Measurements from ENCODE around the gene EIF4G1. TPM values are rescaled to one million over a fixed set of nuclear protein-coding genes. Genes with fewer than 3 reads are reported as not detected.

EIF4G1 gene
- total and polyA plus RNA-seq, 2 of the 8 experiments (the other 6 are each of a cell fraction or from before 2014, with no cell fraction given), result 318 to 473 TPM

DNA sequence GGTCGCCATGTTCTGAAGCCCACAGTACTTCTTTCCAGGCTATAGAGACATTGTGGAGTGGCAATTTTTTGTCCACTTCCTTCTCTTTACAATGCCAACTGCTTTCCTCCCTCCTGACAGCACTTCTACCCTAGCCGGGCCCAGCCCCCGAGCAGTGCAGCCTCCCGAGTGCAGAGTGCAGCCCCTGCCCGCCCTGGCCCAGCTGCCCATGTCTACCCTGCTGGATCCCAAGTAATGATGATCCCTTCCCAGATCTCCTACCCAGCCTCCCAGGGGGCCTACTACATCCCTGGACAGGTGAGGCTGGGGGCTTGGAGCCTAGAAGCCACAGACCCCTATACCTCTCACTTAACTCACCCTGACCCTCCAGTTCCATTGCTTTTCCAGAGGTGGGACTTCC, 2.8 kb downstream of the EIF4G1 start (continued):
- TF ChIP-seq, protein P1, sequence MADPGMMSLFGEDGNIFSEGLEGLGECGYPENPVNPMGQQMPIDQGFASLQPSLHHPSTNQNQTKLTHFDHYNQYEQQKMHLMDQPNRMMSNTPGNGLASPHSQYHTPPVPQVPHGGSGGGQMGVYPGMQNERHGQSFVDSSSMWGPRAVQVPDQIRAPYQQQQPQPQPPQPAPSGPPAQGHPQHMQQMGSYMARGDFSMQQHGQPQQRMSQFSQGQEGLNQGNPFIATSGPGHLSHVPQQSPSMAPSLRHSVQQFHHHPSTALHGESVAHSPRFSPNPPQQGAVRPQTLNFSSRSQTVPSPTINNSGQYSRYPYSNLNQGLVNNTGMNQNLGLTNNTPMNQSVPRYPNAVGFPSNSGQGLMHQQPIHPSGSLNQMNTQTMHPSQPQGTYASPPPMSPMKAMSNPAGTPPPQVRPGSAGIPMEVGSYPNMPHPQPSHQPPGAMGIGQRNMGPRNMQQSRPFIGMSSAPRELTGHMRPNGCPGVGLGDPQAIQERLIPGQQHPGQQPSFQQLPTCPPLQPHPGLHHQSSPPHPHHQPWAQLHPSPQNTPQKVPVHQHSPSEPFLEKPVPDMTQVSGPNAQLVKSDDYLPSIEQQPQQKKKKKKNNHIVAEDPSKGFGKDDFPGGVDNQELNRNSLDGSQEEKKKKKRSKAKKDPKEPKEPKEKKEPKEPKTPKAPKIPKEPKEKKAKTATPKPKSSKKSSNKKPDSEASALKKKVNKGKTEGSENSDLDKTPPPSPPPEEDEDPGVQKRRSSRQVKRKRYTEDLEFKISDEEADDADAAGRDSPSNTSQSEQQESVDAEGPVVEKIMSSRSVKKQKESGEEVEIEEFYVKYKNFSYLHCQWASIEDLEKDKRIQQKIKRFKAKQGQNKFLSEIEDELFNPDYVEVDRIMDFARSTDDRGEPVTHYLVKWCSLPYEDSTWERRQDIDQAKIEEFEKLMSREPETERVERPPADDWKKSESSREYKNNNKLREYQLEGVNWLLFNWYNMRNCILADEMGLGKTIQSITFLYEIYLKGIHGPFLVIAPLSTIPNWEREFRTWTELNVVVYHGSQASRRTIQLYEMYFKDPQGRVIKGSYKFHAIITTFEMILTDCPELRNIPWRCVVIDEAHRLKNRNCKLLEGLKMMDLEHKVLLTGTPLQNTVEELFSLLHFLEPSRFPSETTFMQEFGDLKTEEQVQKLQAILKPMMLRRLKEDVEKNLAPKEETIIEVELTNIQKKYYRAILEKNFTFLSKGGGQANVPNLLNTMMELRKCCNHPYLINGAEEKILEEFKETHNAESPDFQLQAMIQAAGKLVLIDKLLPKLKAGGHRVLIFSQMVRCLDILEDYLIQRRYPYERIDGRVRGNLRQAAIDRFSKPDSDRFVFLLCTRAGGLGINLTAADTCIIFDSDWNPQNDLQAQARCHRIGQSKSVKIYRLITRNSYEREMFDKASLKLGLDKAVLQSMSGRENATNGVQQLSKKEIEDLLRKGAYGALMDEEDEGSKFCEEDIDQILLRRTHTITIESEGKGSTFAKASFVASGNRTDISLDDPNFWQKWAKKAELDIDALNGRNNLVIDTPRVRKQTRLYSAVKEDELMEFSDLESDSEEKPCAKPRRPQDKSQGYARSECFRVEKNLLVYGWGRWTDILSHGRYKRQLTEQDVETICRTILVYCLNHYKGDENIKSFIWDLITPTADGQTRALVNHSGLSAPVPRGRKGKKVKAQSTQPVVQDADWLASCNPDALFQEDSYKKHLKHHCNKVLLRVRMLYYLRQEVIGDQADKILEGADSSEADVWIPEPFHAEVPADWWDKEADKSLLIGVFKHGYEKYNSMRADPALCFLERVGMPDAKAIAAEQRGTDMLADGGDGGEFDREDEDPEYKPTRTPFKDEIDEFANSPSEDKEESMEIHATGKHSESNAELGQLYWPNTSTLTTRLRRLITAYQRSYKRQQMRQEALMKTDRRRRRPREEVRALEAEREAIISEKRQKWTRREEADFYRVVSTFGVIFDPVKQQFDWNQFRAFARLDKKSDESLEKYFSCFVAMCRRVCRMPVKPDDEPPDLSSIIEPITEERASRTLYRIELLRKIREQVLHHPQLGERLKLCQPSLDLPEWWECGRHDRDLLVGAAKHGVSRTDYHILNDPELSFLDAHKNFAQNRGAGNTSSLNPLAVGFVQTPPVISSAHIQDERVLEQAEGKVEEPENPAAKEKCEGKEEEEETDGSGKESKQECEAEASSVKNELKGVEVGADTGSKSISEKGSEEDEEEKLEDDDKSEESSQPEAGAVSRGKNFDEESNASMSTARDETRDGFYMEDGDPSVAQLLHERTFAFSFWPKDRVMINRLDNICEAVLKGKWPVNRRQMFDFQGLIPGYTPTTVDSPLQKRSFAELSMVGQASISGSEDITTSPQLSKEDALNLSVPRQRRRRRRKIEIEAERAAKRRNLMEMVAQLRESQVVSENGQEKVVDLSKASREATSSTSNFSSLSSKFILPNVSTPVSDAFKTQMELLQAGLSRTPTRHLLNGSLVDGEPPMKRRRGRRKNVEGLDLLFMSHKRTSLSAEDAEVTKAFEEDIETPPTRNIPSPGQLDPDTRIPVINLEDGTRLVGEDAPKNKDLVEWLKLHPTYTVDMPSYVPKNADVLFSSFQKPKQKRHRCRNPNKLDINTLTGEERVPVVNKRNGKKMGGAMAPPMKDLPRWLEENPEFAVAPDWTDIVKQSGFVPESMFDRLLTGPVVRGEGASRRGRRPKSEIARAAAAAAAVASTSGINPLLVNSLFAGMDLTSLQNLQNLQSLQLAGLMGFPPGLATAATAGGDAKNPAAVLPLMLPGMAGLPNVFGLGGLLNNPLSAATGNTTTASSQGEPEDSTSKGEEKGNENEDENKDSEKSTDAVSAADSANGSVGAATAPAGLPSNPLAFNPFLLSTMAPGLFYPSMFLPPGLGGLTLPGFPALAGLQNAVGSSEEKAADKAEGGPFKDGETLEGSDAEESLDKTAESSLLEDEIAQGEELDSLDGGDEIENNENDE (IDR thresholded peaks at IDR 0.05; ENCODE audit: insufficient replicate concordance, low read length), result no peak
- no peak for TF ChIP-seq RXRA (IDR thresholded peaks at IDR 0.05; ENCODE audit: insufficient read depth, low read depth, low read length)
- no peak for TF ChIP-seq PHF8 (conservative IDR thresholded peaks at IDR 0.05; ENCODE audit: low read depth, low read length)
- no peak for TF ChIP-seq MAX (IDR thresholded peaks at IDR 0.05)
- no peak for TF ChIP-seq RNF2 (IDR thresholded peaks at IDR 0.05; ENCODE audit: borderline replicate concordance, low read depth, low read length, missing control alignments, poor library complexity, severe bottlenecking)
- TF ChIP-seq CREB1 (IDR thresholded peaks at IDR 0.05), result no peak
- TF ChIP-seq TEAD4 (IDR thresholded peaks at IDR 0.05; ENCODE audit: low read depth, low read length), result no peak
- TF ChIP-seq BACH1 (IDR thresholded peaks at IDR 0.05; ENCODE audit: low read length), result no peak
- no peak for TF ChIP-seq TAF7 (optimal IDR thresholded peaks at IDR 0.05; ENCODE audit: borderline replicate concordance, low read depth, low read length)

Measured in H1 (cell line).